Liver (tissue), 3 donors: ENCODE data around the gene MUC21.

Experiments used
- CTCF ChIP-seq: fragments of 150-350 bp; IDR thresholded peaks from 2 replicates; pipeline ENCODE4 v1.5.1; 2017; ENCODE audit warnings: improper control_type of control experiment, low read depth, low read length; ENCODE audit not compliant: missing input control
- EGR1 ChIP-seq, 2 donors: IDR thresholded peaks; 2 replicates each; pipeline ENCODE4 v1.6.1; 2016 to 2018; ENCODE audit warnings: antibody characterized with exemption in 2 of 2, low read depth in 2 of 2
- FOXA1 ChIP-seq: IDR thresholded peaks from 2 replicates; pipeline ENCODE4 v1.6.1; 2016; ENCODE audit warnings: antibody characterized with exemption
- REST ChIP-seq: IDR thresholded peaks from 2 replicates; pipeline ENCODE4 v1.6.1; 2016; ENCODE audit warnings: antibody characterized with exemption, mild to moderate bottlenecking
- TAF1 ChIP-seq: conservative IDR thresholded peaks from 2 replicates; pipeline ENCODE4 v1.6.1; 2016; ENCODE audit warnings: antibody characterized with exemption, mild to moderate bottlenecking
- donor health status: healthy.
- donor health status: healthy.

GRCh38 chr6:30948811-30949210 lies 34.7 kb upstream of the MUC21 start:
- TF ChIP-seq TAF1, result no peak
- no peak for TF ChIP-seq CTCF
- TF ChIP-seq EGR1 (IDR thresholded peaks at IDR 0.05; ENCODE audit: low read depth in 2 of 2), result no peak
- TF ChIP-seq REST, result no peak
- no peak for TF ChIP-seq FOXA1
